Esophagus muscularis mucosa (tissue), 3 donors: Measurements from ENCODE around the gene KRT39.

ENCODE experiments used
- CTCF ChIP-seq, 3 experiments: fragments of 200-600 bp in 2 of 3; fragments of 450-650 bp in 1 of 3; sonication (generic) in 2 of 3; IDR thresholded peaks; one replicate each; pipeline ENCODE4 v1.5.1; 2017 to 2019; ENCODE audit warnings: antibody characterized with exemption in 3 of 3, mild to moderate bottlenecking in 2 of 3, moderate library complexity in 1 of 3
- POLR2A ChIP-seq: fragments of 450-650 bp; IDR thresholded peaks from one replicate; pipeline ENCODE4 v1.6.1; 2017; ENCODE audit warnings: antibody characterized with exemption, moderate library complexity, mild to moderate bottlenecking, low read depth

GRCh38 chr17:40916366-40916765 is 50.4 kb downstream of the KRT39 start:
- TF ChIP-seq CTCF (IDR thresholded peaks at IDR 0.05): no peak
- TF ChIP-seq POLR2A: no peak
